HG02571 (cell line): Measurements from ENCODE around the gene LNPEP.

Experiments used
- ATAC-seq: cut with Tn5 transposase; IDR thresholded peaks from one replicate; pipeline ENCODE4 v1.9.1; 2021; ENCODE audit warnings: mild to moderate bottlenecking, moderate library complexity; ENCODE audit not compliant: unreplicated experiment

Gene LNPEP

DNA sequence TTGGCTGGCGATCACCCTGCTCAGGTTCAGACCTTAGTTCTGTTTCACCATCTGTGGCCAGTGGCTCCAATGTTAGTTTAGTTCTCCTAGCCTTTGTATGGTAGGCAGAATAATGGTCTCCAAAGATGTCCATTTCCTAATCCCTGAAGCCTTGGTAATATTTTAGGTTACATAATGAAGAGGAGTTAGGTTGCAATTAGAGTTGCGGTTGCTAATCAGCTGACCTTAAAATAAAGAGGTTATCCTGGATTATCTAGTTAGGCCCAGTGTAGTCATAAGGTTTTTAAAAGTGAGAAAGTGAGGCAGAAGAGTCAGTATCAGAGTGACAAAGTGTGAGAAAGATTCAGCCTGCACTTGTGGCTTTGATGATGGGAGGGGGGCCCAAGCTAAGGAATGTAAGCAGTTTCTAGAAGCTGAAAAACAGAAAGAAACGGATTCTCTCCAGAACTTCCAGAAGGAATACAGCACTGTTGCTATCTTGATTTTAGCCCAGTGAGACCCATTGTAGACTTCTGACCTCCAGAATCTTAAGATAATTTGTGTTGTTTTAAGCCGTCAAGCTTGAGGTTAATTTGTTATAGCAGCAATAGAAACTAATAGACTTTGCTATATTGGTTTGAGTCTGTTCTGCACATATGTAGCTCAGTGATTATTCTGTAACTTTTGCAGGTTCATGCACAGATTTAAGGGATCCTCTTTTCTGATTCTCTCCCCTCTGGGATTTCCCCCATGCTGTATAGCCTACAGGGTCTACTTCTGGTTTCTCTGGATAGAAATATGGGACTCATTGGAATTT lies 21.6 kb downstream of the LNPEP start:
- peak; percentile 44 for ATAC-seq

DNA sequence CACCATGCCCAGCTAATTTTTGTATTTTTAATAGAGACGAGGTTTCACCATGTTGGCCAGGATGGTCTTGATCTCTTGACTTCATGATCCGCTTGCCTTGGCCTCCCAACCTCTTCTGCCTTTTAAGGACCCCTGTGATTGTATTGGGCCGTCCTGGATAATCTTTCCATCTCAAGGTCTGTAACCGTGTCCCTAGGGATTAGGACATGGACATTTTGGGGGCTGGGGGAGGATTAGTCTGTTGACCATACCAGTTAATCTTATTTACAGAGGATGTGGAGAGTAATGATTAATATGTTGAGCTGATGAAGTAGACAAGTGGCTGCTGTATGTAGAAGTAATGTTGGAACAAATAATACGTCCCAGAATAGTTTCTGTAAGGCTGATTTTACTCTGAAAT lies 23.1 kb downstream of the LNPEP start:
- ATAC-seq = no peak

DNA sequence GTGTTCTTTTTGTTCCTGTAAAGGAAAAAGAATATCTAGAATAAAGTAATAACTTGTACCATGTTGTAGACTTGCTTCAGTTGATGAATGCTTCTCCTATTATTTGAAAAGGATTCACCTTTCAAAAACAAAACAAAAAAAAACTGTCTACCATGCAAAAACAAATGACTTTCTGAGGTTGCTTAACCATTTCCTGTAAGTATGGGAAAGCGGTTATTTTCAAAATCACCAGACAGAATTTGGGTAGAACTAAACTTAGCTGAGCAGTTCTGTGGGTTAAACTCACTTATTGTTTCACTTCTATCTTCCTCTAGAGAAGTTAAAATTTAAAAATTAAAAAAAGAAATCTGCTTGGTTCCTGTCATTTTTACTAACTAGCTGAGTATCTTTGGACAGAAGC lies 25.2 kb downstream of the LNPEP start:
- ATAC-seq = peak; percentile 55

DNA sequence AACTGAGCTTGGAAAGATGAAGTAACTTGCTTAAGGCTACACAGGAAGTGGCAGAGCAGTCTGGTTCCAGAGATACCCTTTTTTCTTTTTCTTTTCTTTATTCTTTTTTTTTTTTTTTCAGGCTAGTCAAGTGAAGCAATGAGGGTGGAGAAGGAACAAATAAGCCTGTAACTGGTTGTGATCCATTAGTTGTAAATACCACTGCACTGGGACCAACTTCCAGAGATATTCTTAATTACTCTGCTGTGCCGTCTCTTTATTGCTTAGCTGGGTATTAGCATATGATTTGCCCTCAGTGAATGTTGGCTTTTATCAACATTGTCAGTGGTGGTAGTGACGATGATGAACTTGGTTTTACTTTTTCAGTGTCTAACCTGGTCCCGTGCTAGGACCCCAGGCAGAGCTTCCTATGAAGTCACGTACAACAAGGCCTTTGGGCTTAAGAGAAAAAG lies 26.7 kb downstream of the LNPEP start:
- ATAC-seq = no peak

DNA sequence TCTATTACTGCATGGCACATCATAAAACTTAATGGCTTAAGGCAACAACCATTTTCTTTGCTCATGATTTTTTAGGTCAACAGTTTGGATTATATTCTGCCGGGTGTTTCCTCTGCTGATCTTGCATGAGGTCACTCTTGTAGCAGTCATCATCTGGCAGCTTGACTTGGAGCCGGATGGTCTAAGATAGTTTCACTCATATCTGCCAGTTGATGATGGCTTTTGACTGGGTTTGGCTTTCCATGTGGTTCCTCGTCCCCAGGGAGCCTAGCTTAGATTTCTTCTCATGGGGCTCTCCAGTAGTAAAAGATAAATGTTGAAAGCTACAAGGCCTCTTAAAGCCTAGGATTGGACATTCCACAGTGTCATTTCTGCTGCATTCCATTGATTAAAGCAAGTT lies 27.4 kb downstream of the LNPEP start:
- ATAC-seq = peak; percentile 46

DNA sequence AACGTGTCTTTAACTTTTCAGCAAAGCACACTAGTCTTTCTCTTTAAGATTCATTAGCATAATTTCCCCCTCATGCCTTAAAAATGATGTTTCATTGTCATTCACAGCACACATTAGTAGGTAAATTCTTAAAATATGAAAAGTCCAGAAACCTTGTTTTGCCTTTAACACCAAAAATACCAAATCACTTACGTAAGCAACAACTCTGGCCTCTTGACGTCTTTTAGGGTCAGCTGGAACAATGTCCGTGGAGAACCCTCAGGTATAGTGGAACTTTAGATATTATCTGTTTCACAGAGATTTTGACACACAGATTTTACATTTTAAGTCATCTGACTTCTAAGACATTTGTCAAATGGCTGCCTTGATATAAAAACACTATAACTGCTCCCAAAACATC lies 30.9 kb downstream of the LNPEP start:
- ATAC-seq = no peak

DNA sequence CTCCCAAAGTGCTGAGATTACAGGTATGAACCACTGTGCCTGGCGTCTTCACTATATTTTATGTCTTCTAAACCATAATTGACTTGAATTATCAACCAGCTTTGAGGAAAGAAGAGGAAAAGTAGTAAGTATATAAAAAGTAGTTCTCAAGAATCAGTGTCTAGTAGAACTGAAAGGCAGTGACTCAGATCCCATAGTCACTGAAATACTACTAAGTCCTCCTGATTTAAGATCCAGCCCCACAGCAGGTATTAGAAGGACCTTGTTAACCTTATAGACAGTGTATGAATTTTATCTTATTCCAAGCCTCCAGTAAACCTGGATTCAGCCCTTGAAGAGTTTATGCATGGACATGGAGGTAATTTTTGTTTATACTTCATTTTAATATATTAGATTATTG lies 31.5 kb downstream of the LNPEP start:
- no peak for ATAC-seq

DNA sequence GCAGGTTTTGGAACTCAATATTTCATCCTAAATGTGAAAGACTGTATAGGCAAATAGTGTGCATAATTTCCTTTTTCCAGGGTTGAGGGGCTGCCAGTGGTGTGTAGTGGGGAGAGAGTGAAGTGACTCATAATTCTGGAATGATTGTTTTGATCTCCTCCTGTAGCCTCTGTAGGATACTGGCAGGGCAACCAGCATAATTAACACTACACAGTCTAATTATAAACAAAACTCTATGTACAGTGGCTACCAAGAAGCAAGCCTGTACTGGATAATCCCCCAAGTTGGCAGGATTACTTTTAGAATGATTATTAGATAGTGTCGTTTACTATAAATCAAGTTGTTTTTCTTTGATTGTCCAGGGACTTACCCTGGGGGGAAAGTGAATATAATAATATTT lies 32.2 kb downstream of the LNPEP start:
- ATAC-seq = no peak

DNA sequence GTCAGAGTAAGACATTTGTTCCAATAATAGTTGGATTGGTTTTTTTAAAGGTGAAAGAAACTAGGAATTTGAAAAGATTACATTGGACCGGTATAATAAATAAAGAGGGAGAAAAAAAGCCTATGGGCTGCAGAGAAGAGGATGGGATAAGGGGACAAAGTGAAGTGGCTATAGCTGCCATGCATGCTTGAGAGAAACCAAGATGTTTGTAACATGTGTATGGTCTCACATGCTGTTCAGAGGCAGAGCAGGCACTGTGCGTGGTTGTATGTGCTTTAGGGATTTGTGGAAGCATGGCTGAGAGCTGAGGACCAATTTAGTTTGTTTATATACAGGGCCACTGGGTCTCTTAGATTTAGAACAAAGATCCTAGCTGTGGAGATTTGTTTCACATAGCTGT lies 32.7 kb downstream of the LNPEP start:
- ATAC-seq = no peak

DNA sequence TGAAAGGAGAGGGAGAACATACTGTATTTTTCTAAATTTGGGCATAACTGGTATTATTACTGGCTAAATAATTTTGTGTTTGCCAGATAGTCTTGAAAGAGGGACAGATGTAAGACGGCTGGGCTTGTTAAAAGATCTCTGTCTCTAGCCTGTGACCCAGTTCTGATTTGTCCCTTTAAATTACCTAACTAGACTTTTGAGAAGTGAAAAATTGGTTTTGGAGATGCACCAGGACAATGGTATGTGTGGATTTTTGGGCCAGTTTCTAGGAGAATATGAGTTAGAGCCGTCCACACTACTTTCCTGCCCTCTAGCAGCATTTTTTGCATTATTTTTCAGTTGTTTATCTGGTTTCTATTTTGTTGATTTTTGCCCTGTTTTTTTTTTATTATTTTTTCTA lies 33.5 kb downstream of the LNPEP start:
- no peak for ATAC-seq

DNA sequence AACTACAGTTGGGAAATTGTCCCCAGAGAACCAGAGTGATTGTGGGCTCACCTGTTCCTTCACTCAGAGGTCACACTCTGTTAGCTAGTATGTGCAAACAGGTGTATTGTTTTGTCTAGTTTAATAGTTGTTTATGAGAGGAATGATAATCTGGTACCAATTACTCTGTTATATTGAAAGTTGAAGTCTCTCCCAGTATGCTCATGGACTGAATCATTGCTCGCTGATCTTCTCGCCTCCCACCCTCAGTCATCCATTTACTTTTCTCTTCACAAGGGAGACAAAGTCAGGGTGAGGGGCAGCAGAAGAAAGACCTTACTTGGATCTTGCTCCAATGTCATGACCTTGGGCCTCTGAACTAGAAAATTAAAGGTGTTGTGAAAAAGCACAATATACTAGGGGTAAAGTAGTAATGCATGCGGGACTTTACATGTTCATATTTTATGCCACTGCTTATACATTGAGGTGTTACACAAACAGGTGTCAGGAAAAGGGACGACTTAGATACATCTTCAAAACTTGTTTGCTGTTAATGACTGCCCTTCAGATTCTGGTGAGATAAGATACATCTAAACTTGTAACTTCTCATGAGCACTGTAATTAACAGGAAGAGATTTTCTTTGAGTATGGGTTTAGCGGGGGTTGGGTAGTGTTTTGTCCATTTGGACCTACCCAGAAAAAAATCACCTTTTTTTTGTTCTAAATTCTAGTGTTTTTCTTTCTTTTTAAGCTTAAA lies 36.9 kb downstream of the LNPEP start:
- ATAC-seq = no peak

DNA sequence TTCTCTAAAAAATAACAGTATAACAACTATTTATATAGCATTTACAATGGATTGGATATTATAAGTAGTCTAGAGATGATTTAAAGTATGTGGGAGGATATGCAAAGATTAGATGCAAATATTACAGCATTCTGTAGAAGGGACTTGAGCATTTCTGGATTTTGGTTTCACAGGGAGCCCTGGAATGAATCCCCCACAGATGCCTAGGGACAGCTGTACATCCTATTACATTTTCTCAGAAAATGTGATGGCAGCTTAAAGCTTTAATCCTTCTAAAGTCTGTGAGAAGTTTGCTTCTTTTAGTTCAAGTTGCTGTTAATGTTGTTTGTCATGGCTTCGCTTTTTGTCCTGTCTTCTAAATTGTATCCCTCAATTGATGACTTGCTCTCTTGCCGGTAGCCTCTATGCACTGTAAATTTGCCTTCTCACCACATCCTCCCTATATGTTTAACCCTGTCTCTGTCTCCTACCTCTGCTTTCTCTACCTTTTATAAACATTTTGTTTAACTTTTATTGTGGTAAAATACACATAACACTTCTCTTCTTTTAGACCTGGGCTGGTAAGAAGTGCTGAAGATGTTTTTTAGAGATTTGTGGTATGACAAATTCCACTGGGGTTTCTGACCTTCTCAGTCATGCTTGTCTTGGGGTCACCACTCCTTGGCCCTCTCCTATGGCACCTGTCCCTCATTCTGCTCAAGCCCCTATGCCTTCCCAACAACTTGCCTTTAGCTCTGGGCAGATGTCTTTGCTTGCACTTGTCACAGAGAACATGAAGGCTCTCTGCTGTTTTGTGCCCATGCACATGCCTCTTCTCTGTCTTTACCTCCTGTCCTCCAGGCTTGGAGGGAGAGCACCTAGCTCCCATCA lies 37.9 kb downstream of the LNPEP start:
- ATAC-seq = no peak

DNA sequence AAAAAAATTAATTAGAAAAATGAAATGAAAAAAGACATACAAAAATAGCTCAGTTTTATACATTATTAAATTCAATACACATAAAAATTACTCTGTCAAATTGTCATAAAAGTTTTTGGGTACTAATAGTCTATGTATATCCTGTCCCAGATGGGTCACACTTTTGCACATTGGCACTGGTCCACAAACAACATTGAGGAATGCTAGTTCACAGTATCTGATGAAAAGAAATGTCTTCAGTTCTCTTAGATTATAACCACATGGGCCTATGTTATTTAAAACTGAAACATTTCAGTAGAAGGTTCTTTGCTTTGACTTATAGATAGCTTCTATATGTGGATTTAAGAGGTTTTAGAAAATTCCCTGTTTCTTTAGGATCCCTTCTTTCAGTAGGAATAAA lies 39.8 kb downstream of the LNPEP start:
- no peak for ATAC-seq

DNA sequence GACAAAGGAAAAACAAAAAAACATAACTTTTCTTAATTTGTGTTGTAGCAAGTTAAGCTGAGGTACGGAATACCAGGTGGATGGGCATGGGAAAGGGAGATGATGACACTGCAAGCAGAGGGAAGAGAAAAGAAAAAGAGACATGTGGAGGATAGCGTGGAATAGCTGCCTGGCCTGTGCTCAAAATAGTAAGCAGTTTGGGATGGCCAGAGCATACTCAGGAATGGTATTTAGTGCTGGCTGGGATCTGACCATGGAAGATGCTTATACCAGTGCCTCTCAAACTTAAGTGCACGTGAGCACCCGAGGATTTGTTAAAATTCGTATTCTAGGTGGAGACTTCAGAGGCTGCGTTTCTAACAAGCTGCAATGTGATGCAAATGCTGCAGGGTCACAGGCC lies 41.3 kb downstream of the LNPEP start:
- ATAC-seq = no peak

DNA sequence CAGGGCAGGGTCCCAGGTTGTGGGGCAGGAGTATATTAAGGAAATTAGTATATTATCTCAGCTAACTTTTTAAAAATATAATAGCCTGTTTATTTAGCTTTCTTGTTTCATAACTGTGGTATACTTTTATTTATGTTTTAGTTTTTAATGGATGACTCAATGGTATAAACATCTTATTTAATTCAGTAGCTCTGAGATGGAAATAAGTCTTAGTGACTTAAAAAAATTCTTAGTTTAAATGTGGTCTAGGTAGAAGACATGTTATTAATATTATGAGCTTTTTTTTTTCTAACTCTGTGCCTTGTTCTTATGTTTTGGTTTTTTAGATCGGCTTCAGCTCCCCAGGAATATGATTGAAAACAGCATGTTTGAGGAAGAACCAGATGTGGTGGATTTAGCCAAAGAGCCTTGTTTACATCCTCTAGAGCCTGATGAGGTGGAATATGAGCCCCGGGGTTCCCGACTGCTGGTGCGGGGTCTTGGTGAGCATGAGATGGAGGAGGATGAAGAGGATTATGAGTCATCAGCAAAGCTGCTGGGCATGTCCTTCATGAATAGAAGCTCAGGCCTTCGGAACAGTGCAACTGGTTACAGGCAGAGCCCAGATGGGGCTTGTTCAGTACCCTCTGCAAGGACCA lies 43.1 kb downstream of the LNPEP start:
- no peak for ATAC-seq

DNA sequence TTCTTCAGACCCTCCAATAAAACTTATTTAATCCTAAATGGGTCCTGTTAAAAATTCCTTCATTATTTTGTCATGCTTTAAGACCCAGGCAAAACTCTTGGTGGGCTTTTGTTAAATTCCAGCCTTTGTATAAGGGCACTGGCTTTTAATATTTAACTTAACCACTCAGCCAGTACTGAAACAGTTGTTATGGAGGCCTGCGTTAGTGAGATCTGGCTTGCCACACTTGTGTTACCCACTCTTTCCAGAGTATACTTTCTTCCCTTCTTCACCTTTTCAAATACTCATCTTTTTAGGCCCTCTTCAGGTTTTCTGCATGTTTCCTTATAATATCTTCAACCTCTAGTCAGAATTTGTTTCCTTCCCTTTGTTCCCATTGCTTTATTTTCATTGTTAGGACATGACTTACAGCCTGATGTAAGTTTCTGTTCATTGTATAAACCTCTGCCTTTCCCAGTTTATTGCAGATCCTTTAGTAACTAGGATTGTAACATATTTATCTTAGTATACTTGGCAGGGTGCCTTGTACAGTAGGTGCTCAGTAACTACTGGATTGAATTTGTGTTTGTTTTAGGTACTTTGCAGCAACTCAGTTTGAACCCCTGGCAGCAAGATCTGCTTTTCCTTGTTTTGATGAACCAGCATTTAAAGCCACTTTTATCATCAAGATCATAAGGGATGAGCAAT lies 48.8 kb downstream of the LNPEP start:
- ATAC-seq = no peak

DNA sequence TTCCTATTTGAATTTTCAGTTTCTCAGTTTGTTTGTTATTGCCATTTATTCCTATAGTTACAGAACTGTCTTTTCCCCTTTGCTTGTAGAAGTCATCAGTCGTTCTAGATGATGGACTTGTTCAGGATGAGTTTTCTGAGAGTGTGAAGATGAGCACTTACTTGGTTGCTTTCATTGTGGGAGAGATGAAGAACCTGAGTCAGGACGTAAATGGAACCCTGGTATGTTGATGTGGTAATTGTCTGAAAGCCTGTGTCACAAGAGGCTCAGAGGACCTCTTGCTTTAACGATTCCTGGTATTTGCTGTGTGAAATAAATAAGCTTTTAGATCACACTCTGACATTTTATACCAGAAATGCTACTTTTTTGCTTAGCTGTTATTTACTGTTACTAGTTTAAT lies 50.6 kb downstream of the LNPEP start:
- no peak for ATAC-seq

DNA sequence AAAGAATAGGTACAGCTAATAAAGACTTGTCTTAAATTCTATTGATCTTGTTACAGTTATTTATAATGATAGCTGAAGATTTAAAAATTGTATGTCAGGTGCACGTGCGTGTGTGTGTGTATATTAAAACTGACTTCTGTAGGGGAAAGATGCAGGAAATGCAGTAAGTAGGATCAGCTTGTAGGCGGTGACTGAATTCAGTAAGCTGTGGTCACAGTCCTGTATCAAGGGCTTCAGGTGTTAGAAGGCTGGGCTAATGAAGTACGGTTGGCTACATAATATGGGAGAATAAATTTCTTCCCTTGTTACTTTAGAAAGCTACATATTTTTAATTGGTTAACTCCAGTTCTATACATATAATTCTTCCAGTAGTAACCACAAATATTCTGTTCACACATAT lies 54.2 kb downstream of the LNPEP start:
- ATAC-seq = no peak

DNA sequence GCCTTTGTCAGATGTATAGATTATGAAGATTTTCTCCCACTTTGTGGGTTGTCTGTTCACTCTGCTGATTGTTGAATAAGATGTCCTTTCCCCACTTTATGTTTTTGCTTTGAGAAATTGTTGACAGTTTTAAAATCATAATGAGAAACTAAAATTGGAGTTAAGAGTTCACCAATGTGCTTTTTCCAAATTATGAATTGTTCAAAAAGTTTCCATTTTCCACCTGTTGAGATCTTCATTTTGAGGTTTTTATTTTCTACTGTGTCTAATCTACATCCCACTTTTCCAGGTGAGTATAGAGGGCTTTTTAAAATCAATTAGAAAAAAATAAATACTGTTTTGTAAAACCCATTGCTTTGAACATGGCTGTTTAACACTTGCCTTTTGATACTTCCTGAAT lies 55.8 kb downstream of the LNPEP start:
- ATAC-seq = no peak

DNA sequence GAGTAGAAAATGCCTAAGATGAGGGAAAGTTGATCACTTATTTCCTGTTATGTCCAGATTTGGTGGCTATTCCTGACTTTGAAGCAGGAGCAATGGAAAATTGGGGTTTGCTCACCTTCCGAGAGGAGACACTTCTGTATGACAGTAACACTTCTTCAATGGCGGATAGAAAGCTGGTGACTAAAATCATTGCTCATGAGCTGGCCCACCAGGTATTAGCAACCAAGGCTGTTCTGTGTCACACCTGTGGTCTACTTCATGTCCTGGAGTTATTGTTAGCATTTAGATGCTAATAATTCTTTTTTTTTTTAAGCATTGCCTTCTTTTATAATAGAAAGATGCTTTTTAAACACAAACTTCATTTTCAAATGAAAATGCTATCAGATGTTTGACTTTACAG lies 57.9 kb downstream of the LNPEP start:
- no peak for ATAC-seq
